AG04450 (cell line): Measurements from ENCODE around the gene EXOC3L2. TPM values are rescaled to one million over a fixed set of nuclear protein-coding genes. Genes with fewer than 3 reads are reported as not detected.

Source experiments
- CTCF ChIA-PET: fragments of 300-600, 350-600 bp; formaldehyde crosslinking; extraction: SDS; loops from one replicate; lab custom pipeline; 2022; ENCODE audit warnings: antibody characterized with exemption, inconsistent platforms; lab: Charles Lee
- POLR2A ChIA-PET: fragments of 350-600 bp; formaldehyde crosslinking; extraction: SDS; loops from one replicate; lab custom pipeline; 2021; ENCODE audit warnings: antibody characterized with exemption, inconsistent platforms; lab: Yijun Ruan, JAX
- DNase-seq: peaks from one replicate; pipeline ENCODE4 v3.0.0-alpha.2; 2011; ENCODE audit warnings: low read depth, low spot score
- H3K27ac ChIP-seq: one replicate; pipeline ENCODE4 v1.5.1; 2012; ENCODE audit warnings: low read depth, low read length, control low read depth
- H3K27me3 ChIP-seq: one replicate; pipeline ENCODE4 v1.6.0; 2012; ENCODE audit warnings: low read length; ENCODE audit not compliant: control insufficient read depth, insufficient read depth
- H3K4me3 ChIP-seq: 2 replicates; pipeline ENCODE4 v1.5.1; 2011; ENCODE audit warnings: mild to moderate bottlenecking, low read depth, low read length, control low read depth
- H3K9me3 ChIP-seq: 2 replicates; pipeline ENCODE4 v1.5.1; 2012; ENCODE audit warnings: low read length; ENCODE audit not compliant: control insufficient read depth, insufficient read depth
- polyA plus RNA-seq: library from polyadenylated mRNA; depleted of rRNA; stranded (reverse); fragments of >200 nt; gene quantifications from 2 replicates; pipeline ENCODE4 v1.2.3, GENCODE V29; 2011
- TF ChIP-seq, protein P1 (sequence below): IDR thresholded peaks from 2 replicates; pipeline ENCODE4 v1.5.1; 2011; ENCODE audit warnings: low read depth, low read length, control low read depth, inconsistent platforms

The EXOC3L2 gene
- polyA plus RNA-seq, 1 experiment = not detected

DNA sequence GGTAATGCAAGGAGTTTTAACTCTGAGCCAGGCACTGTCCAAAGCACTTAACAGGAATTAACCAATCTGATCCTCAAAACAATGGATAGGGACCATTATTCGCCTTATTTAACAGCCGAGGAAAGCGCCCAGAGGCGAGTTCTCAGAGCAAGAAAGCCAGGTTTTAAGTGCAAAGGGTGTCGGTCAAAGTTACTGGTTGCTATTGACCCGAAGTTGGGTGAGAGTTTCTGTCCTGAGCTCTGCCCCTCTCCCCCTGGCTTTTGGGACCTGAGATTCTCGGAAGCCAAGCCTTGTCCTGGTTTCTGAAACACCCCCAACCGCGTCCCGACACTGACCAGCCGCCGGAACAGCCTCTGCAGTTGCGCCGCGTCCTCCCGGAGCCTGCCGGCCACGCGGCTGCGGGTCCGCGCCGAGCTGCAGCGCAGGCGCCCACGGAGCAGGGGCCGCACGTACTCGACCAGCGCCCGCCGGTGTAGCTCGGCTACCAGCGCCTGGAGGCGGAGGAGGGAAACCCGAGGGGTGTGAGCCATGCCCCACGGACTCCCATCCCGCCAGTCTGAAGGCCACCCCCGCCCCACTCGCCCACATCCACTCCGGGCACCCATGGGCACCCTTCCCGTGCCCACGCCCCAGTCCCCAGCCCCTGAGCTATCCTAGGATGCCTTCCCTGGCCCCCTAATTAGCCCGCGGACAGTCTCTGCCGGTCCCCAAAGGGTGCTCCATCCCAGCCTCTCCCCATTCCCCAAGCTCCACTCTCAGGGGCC is 27.8 kb downstream of the EXOC3L2 start:
- Histone ChIP-seq H3K27ac (no peak overlapping the region), H3K27me3 (peaks cover 40% of the 10 kb centered on the region), H3K4me3 (peak overlapping the region; percentile 27; the same call in 1 of the 2 replicates), H3K9me3 (no peaks in the 10 kb centered on the region; the same call in 1 of the 2 replicates)
- ChIA-PET POLR2A (no interaction called here), CTCF (interaction anchor here (0.6 to 0.7 kb wide), 4 partner anchors 17 to 463 kb away, joined by 3 read pairs; no protein-coding TSS in a partner anchor)
- DNase-seq = no peak
- TF ChIP-seq, protein P1, sequence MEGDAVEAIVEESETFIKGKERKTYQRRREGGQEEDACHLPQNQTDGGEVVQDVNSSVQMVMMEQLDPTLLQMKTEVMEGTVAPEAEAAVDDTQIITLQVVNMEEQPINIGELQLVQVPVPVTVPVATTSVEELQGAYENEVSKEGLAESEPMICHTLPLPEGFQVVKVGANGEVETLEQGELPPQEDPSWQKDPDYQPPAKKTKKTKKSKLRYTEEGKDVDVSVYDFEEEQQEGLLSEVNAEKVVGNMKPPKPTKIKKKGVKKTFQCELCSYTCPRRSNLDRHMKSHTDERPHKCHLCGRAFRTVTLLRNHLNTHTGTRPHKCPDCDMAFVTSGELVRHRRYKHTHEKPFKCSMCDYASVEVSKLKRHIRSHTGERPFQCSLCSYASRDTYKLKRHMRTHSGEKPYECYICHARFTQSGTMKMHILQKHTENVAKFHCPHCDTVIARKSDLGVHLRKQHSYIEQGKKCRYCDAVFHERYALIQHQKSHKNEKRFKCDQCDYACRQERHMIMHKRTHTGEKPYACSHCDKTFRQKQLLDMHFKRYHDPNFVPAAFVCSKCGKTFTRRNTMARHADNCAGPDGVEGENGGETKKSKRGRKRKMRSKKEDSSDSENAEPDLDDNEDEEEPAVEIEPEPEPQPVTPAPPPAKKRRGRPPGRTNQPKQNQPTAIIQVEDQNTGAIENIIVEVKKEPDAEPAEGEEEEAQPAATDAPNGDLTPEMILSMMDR = no peak

DNA sequence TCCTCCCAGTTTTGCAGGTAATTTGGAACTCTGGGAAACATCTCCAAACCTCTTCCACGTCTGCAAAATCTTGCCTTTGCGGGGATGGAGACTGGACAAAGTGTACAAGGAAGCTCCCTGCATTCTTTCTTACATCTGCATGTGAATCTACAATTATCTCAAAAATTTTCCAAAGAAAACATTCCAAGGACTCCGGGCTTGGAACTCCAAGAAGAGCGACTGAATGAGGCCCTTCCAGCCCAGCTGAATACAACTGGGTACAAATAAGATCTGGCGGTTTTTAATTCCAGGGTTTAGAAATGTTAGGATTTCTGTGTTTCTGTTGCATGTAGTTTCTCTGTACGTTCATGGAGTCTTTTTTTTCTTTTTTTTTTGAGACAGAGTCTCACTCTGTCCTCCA is 28.5 kb downstream of the EXOC3L2 start:
- POLR2A ChIA-PET = no interaction called here
- no peak overlapping the region for H3K4me3 ChIP-seq
- no peak overlapping the region for H3K27ac ChIP-seq
- DNase-seq = no peak
- no peaks in the 10 kb centered on the region; the same call in 1 of the 2 replicates for H3K9me3 ChIP-seq
- peaks cover 40% of the 10 kb centered on the region for H3K27me3 ChIP-seq
- TF ChIP-seq, protein P1 = no peak
- CTCF ChIA-PET = interaction anchor here (0.7 kb wide), 1 partner anchor 464 kb away, joined by 3 read pairs; no protein-coding TSS in a partner anchor

DNA sequence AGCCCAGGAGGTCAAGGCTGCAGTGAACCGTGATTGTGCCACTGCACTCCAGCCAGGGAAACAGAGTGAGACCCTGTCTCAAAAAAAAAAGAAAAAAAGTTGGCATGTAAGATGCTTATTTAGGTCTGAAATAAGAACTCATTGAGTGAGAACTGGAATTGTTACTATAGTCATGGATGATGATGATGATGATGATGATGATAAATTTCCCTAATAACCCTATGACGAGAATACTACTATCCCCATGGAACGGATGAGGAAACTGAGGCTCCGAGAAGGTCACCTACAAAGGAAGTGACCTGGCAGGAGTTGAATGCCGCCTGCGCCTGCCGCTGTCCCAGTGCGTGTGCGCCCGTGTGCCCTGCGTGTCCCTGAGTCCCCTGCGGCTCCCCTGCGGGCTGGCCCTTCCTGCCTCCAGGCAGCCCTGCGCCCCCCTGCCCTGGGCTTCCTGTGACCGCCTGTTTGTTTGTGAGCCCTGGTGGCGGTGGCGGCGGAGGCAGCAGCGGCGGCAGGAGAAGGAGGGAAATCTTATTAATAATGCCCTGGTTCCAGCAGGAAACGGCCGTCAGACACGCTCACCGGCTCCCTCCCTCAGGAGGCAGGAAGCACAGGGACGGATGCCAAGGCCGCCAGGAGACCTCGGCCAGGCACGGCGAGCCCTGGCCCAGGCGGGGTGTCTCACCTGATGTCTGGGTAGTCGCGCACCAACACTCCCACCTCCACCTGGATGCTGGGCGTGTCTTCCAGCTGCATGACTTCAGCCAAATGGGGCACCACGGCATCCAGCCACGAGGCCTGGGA is 29.6 kb downstream of the EXOC3L2 start:
- H3K27me3 ChIP-seq = peaks cover 41% of the 10 kb centered on the region
- H3K9me3 ChIP-seq = no peaks in the 10 kb centered on the region; the same call in 1 of the 2 replicates
- TF ChIP-seq, protein P1 = no peak
- H3K4me3 ChIP-seq = no peak overlapping the region
- H3K27ac ChIP-seq = no peak overlapping the region
- no peak for DNase-seq
- POLR2A ChIA-PET = no interaction called here
- CTCF ChIA-PET = no interaction called here

DNA sequence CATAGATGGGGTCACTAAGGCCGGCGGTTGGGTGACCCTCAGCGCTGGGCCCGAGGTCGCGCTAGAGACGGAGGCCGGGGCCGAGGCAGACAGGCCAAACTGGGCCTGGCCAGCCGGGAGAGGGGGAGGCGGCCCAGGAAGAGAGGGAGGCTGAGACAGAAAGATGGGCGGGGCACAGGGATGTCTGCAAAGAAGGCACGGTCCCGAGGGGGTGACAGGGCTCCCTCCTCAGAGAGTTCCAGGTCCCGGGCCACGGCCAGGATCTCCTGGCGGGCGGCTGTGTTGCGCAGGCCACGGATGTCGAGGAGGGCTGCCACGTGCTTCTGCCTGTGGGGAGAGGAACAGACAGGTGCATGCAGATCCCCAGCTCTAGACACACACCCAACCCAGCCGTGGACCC is 32.2 kb downstream of the EXOC3L2 start:
- ChIA-PET CTCF (no interaction called here), POLR2A (interaction anchor here (0.7 kb wide), 2 partner anchors 10 to 108 kb away, joined by 4 to 8 read pairs; no protein-coding TSS in a partner anchor)
- H3K27ac ChIP-seq = no peak overlapping the region
- peaks cover 34% of the 10 kb centered on the region for H3K27me3 ChIP-seq
- TF ChIP-seq, protein P1 = no peak
- no peak overlapping the region for H3K4me3 ChIP-seq
- DNase-seq = no peak
- no peaks in the 10 kb centered on the region; the same call in 1 of the 2 replicates for H3K9me3 ChIP-seq
